Measurements from ENCODE around the gene RSKR.
"Not testable (repeated sequence)": the region's sequence is repeated elsewhere in the genome, so short reads cannot be mapped to it uniquely, and the experiment has no call there.

Gene RSKR

GRCh38 chr17:28576758-28577465, 37.1 kb downstream of the RSKR start, which contains the start of gene ALDOC:
Gene ALDOC, minus strand, starts transcription at chr17:28576895. Its CDS starts 1,363 bp downstream, at chr17:28575532.
- peak; percentile 83 for DNase-seq

GRCh38 chr17:28576016-28576415, 38.0 kb downstream of the RSKR start:
- DNase-seq: not testable (repeated sequence)

- no peak for DNase-seq
Measured at GRCh38 chr17:28575126-28575795, 38.7 kb downstream of the RSKR start.

DNA sequence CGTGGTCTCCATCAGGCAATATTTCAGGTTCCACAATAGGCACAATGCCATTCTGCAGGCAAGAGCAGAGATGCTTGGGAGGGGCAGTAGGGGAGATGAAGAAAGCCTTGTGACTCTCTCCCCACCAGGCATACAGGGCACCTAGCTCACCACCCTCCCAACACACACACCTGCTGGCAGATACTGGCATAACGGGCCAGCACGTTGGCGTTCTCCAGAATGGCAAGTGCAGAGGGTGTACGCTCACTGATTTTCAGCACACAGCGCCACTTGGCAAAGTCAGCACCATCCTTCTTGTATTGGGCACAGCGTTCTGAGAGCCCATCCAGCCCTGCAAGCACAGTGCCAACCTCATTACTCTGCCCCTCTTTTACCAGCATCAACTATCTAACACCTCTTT, 39.5 kb downstream of the RSKR start:
- DNase-seq: no peak

DNA sequence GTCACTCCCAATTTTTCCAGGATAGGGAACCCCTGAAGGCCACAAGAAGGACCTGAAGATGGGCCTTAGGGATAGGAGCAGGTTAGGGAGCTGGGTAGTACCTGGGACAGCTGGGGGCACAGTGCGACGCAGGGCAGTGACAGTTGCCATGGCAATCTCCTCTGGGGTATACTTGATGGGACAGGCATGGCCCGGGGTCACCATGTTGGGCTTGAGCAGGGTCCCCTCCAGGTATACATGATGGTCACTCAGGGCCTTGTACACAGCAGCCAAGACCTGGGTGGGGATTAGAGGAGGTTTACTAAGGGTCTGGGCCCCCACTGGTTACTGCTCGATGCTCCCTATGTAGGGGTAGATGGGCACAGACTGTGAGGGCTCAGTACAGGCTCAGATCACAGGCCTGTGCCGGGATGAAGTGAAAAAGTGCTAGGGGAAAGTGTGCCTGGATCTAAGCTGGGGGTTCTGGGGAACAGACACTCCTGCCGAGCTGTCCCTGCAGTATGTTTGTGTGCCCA, 40.0 kb downstream of the RSKR start:
- no peak for DNase-seq

DNA sequence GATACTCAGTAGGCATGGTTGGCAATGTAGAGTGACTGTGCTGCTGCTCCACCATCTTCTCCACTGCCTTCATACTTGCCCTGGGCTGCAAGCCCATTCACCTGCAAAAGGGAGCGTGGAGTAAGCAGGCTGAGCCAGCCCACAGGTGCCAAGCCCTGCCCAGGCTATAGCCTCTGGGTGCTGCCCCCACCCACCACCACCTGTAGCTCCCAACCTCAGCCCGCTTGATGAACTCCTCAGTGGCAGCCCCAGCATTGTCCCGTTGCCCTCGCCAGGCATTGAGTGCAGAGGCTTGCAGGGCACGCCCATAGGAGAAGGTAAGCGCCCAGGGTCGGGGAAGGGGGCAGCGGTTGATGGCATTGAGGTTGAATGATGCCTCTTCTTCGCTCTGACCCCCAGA, 40.5 kb downstream of the RSKR start:
- no peak for DNase-seq

GRCh38 chr17:28573040-28573380, 41.0 kb downstream of the RSKR start:
- DNase-seq: no peak

DNA sequence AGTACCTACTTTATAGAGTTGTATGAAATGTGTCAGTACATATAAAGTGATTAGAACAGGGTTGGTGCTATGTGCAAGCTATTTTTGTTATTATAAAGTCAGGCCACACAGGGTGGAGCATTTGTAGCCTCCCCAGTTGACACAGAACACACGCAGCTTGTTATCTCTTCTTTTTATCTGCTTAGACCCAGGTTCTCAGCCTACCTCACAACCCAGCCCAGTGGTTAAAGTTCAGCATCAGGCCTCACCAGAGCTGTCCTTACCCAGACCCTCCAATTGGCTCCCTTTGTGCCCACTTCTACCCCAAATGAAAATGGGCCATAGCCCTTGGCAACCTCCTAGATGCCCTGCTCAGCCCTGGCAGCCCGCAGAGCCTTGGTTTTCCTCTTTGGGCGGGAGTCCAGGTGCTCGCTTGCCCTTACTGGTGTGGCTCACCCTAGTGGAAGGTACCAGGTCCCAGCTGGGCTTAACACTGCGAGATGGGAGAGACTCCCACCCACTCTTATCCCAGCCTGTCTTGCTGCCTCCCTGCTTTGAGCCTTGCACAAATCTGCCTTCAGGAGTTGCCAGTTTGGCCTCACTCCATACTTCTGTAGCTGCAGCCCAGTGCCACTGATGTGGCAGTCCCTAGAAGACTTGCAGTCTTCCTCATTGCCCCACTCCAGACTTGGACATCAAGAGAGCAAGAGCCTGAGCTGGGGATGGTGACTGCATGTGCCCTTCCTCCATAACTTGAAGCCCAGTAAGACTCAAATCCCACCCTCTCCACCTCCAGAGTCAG, 41.5 kb downstream of the RSKR start:
- no peak for DNase-seq

DNA sequence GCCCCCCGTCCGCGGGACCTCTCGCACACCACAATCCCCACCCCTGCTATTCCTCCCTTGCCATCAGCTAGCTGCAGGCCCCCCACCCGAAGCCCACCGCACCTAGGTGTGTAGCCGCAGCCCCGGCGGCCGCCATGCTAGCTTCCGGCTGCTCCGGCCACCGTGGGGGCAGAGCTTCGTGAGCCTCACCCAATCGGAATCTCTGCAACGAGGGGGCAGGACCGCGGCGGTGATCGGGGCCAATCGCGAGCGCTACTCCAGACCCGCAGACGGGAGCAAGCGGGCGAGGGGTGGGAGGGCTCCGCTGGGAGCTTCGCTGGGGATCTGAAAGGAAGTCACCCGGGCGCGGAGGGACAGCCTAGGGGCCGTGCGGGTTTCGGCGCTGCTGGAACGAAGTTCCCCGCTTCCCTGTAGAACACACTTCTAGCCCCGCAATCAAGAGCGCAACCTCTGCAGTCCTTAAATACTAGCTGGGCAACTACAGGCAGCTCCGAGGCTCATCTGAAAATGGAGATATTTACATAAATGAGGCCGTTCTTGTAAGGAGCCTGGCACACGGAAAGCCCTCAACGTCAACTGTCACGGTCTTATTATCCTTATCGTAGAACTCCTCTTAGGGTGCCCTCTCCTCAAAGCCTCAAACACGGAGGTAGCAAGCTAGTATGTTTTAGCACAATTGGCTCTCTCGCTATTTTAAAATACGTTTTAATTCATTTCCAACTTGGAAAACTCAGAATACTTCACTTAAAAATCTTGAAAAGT, 42.4 kb downstream of the RSKR start, which contains the start of gene PIGS:
Gene PIGS (minus strand): TSS at position 164 of the 762 bp plus-strand sequence. CDS start 28 bp downstream, at position 136.
- DNase-seq: peak; percentile 71

DNA sequence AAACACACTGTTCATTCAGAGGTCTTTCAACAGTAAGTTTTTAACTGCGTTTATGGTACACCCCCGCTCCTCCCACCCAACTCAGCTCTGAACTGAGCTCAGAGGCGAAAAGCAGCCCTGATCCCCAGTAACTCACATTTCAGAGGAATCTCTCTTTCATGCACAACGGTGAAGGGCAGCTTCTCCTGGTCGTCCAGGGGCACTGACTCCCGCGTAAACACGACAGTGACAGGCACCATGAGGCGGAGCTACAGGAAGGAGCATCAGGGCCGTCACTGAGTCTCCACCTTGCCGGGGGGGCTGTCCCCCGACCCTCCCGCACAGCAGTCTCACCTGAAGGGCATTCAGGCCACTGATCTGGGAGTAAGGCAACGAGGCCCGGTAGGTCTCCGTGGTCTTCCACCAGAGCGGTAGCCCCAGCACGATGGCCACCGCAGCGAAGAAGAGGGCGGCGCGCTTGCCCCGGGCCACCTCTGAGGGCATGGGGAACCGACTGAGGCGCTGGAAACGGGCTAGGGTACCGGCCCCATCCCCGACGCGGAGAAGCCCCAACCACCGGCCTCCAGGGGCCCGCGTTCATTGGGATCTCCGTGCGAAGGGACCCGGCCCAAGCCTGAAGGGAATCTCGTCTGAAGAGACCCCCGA, 43.1 kb downstream of the RSKR start:
- DNase-seq: no peak

- no peak for DNase-seq
Measured at GRCh38 chr17:28569446-28569845, 44.5 kb downstream of the RSKR start.

DNA sequence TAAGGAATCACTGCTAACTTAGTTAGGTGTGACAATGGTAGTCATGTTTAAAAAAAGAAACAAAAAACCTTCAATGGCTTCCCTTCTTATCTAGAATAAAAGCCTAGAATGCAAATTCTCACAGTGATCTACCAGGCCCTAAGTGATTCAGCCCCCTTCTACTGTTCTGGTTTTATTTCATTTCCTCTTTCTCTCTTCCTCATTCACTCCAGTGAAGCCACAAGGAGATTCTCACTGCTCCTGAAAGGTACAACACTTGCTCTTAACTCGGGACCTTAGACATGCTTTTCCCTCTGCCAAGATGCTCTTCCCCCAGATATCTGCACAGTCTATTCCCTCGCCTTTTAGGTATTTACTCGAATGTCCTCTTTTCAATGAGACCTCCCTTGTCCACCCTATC, 46.4 kb downstream of the RSKR start:
- DNase-seq: no peak

- no peak for DNase-seq
Measured at GRCh38 chr17:28563475-28563874, 50.5 kb downstream of the RSKR start.
